WERI-Rb-1 (cell line): ENCODE measurements around the gene BLACAT1.

Source experiments
- DNase-seq: peaks from one replicate; pipeline ENCODE4 v3.0.0-alpha.2; 2020
- H3K27ac ChIP-seq: fragments of 250-450 bp; sonication (Bioruptor Pico); 2 replicates; pipeline ENCODE4 v1.5.1; 2020; ENCODE audit warnings: mild to moderate bottlenecking, moderate library complexity
- H3K27me3 ChIP-seq: fragments of 250-450 bp; sonication (Bioruptor Pico); 2 replicates; pipeline ENCODE4 v1.5.1; 2021; ENCODE audit warnings: mild to moderate bottlenecking, low read depth, moderate library complexity; ENCODE audit not compliant: insufficient read depth, severe bottlenecking
- H3K36me3 ChIP-seq: fragments of 250-450 bp; sonication (Bioruptor Pico); 2 replicates; pipeline ENCODE4 v1.5.1; 2020; ENCODE audit warnings: mild to moderate bottlenecking, moderate library complexity
- H3K4me3 ChIP-seq: 2 replicates; pipeline ENCODE4 v1.5.1; 2011; ENCODE audit warnings: low read depth, mild to moderate bottlenecking, control low read depth, low read length
- H3K9me3 ChIP-seq: fragments of 250-450 bp; sonication (Bioruptor Pico); 2 replicates; pipeline ENCODE4 v1.5.1; 2021; ENCODE audit warnings: mild to moderate bottlenecking, moderate library complexity; ENCODE audit not compliant: severe bottlenecking
- TF ChIP-seq, protein P1 (sequence below): IDR thresholded peaks from 2 replicates; pipeline ENCODE4 v1.5.1; 2011; ENCODE audit warnings: low read depth, mild to moderate bottlenecking, control low read depth, inconsistent platforms, low read length

The BLACAT1 gene

DNA sequence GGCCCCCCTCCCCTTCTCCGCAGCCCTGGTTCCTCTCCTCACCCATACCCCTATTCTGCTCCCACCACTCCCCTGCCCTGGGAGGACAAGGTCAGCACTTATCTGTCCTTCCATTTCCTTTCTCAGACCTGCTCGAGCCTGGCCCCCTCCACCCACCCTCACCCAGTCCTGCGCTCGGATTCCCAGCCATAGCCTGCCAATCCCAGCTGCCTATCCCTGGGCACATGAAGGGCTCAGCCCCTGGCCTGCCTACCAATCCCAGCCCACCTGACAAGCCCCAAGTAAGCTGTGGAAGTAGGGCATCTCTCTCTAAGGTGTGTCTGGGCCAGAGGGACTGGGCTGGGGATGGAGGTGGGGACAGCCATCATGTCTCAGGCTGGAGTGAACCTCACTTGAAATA is 5.4 kb downstream of the BLACAT1 start:
- no peak for DNase-seq
- Histone ChIP-seq H3K27me3 (peaks cover 28% of the 10 kb centered on the region), H3K9me3 (no peaks in the 10 kb centered on the region), H3K4me3 (no peak overlapping the region), H3K27ac (no peak overlapping the region), H3K36me3 (no peaks in the 10 kb centered on the region)
- TF ChIP-seq, protein P1, sequence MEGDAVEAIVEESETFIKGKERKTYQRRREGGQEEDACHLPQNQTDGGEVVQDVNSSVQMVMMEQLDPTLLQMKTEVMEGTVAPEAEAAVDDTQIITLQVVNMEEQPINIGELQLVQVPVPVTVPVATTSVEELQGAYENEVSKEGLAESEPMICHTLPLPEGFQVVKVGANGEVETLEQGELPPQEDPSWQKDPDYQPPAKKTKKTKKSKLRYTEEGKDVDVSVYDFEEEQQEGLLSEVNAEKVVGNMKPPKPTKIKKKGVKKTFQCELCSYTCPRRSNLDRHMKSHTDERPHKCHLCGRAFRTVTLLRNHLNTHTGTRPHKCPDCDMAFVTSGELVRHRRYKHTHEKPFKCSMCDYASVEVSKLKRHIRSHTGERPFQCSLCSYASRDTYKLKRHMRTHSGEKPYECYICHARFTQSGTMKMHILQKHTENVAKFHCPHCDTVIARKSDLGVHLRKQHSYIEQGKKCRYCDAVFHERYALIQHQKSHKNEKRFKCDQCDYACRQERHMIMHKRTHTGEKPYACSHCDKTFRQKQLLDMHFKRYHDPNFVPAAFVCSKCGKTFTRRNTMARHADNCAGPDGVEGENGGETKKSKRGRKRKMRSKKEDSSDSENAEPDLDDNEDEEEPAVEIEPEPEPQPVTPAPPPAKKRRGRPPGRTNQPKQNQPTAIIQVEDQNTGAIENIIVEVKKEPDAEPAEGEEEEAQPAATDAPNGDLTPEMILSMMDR, result no peak

DNA sequence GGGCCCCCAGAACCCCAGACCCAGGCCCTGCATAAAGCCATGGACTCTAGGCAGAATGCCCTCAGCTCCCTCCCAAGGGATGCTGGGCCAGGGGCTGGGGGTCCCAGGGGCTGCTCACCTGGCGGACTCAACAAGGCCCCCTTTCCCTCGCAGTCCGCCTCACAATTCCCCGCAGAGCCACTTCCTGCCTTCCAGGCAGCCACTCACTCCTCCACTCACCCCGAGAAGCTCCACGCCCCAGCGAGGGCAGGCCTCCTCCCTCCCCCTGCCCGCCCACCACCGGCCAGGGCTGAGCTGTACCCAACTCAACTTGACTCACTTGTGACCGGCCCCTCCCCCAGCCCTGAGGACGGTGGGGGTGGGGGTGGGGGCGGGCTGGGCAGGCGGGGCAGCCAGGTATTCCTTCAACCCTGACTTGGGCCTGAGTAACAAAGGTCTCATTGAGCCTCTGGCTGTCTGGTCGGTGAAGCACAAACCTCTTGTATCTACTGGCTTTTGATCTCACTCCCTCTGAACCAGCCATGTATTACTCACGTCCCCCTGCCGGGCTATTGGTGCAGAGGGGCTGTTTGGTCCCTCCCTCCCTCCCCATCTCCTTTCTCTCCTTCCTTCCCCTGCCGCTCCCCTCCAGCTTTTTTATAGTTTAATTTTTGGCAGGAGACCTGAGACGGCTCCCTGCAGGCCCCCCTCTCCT is 5.9 kb downstream of the BLACAT1 start:
- Histone ChIP-seq H3K27ac (peak overlapping the region; percentile 23), H3K9me3 (no peaks in the 10 kb centered on the region), H3K27me3 (peaks cover 23% of the 10 kb centered on the region), H3K4me3 (no peak overlapping the region), H3K36me3 (no peaks in the 10 kb centered on the region)
- peak; percentile 87 for DNase-seq
- TF ChIP-seq, protein P1, result no peak

DNA sequence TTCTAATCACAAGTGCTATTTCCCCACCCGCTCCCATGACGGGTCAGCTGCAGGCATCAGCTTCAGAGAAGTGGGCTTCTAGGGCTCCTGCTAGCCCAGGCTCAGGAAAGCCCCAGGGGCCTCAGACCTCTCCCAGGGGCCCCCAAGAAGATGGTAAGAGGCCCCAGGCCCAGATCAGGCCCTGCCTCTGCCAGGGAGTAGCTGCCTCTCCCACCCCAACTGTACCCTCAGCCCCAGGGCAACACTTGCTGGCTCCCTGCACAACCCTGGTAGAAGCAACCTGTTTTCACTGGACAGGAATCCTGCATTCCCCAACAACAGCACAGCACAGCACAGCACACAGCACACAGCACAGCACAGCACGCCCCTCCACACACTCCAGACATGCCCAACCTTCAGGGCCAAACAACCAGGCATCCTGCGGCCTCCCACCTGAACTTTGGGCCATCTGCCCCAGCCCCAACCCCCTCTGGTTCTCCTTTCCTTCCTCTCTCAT is 6.5 kb downstream of the BLACAT1 start:
- no peaks in the 10 kb centered on the region for H3K36me3 ChIP-seq
- H3K4me3 ChIP-seq, result no peak overlapping the region
- H3K27ac ChIP-seq, result peak overlapping the region; percentile 23
- TF ChIP-seq, protein P1, result no peak
- H3K9me3 ChIP-seq, result no peaks in the 10 kb centered on the region
- H3K27me3 ChIP-seq, result peaks cover 17% of the 10 kb centered on the region
- DNase-seq, result no peak

DNA sequence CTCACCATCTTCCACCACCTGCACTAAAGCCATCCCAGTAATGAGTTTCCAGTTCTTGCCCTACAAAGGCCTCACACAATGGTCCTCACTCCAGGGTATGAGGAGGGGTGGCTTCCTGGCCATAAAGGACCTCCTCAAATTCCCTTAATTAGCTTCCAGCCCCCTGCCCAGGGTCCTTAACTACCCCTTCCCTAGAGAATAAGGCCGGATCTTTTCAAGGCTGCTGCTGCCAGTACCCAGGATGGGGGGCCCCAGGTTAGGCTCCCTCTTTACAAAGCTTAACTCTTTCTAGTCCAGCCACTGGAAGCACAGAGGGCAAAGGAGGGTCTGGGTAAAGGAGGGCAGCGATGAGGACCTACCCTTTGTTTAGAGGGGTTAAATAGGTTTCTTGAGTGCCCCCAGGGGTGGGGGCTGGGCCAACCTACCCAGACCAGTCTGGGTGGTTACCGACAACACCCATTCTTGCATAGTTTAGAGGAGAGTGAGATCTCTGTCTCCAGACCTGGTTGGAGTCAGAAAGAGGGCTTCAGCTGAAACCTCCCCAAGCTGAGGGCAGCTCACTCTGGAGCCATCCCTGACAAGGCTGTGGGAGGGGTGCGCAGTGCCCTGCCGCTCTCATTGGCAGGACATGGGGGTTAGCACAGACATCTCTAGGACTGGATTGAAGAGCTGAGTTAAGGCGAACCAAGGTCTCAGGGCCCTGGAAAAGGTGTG is 7.1 kb downstream of the BLACAT1 start:
- TF ChIP-seq, protein P1, result no peak
- peak overlapping the region; percentile 53 for H3K27ac ChIP-seq
- H3K9me3 ChIP-seq, result no peaks in the 10 kb centered on the region
- H3K27me3 ChIP-seq, result peaks cover 14% of the 10 kb centered on the region
- no peak overlapping the region for H3K4me3 ChIP-seq
- no peaks in the 10 kb centered on the region for H3K36me3 ChIP-seq
- no peak for DNase-seq

DNA sequence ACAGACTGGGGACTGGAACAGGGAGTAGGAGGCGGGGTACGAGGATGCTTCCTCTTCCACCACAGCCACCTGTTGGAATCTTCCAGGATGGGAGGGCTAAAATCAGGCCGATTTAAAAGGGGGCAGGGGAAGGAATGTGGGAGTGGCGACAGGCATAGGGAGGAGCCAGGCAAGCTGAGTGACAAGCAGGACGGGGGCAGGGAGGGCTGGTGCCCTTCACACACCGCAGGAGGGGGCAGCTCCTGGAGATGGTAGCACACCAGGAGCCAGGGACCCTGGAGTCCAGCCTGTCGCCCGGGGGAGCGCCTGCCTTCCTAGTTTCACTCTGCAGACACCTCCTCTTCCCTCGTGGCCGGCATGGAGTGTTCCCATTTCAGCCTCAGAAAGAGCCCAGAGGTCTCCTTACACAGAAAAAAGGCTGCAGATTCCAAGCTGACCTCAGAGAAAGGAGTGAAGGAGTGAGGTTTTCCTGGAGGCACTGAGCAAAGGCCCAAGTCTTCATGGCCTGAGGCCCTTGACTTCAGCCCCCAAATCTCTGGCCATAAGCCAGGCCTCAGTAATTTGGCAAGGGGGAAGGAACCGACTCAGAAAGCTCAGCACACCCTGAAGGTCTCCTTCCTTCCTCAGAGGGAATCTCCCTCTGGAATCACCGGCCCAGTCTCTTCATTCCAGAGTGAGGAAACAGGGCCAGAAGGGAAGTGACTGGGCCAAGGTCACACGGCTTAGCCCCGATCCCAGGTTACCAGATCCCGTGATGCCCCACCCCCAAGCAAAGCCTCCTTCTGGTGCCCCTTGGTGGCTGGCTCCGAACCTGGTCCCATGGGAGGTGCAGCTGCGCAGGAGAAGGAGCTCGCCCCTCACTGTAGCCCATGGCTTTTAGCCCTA is 8.1 kb downstream of the BLACAT1 start:
- TF ChIP-seq, protein P1, result 0 out of 2 replicates have a peak, but pooled peaks have one; percentile 5
- Histone ChIP-seq H3K27ac (peak overlapping the region; percentile 53), H3K4me3 (no peak overlapping the region), H3K36me3 (no peaks in the 10 kb centered on the region), H3K27me3 (peaks cover 9% of the 10 kb centered on the region), H3K9me3 (no peaks in the 10 kb centered on the region)
- DNase-seq, result peak; percentile 94
